Hepatocyte (in vitro differentiated cells): ENCODE data around the gene RAB43. TPM values are rescaled to one million over a fixed set of nuclear protein-coding genes. Genes with fewer than 3 reads are reported as not detected.

Source experiments
- DNase-seq: peaks from one replicate; pipeline ENCODE4 v3.0.0-alpha.2; 2016; ENCODE audit warnings: low spot score
- H2AFZ ChIP-seq: fragments of 200-600 bp; sonication (generic); 2 replicates; pipeline ENCODE4 v1.6.0; 2016; ENCODE audit warnings: antibody characterized with exemption, mild to moderate bottlenecking
- H3K27ac ChIP-seq: fragments of 200-600 bp; sonication (generic); 2 replicates; pipeline ENCODE4 v1.5.1; 2016; ENCODE audit warnings: mild to moderate bottlenecking
- H3K27me3 ChIP-seq: fragments of 200-600 bp; sonication (generic); 2 replicates; pipeline ENCODE4 v1.6.1; 2016
- H3K36me3 ChIP-seq: fragments of 200-600 bp; sonication (generic); replicated peaks from 2 replicates; pipeline ENCODE4 v1.5.1; 2016; ENCODE audit warnings: low read depth; ENCODE audit not compliant: insufficient read depth
- H3K4me1 ChIP-seq: fragments of 200-600 bp; sonication (generic); 2 replicates; pipeline ENCODE4 v1.5.1; 2016; ENCODE audit warnings: mild to moderate bottlenecking, moderate library complexity; ENCODE audit not compliant: insufficient read depth
- H3K4me2 ChIP-seq: fragments of 200-600 bp; sonication (generic); 2 replicates; pipeline ENCODE4 v1.6.0; 2016
- H3K4me3 ChIP-seq: fragments of 200-600 bp; sonication (generic); 2 replicates; pipeline ENCODE4 v1.5.1; 2016; ENCODE audit warnings: mild to moderate bottlenecking
- H3K79me2 ChIP-seq: fragments of 200-600 bp; sonication (generic); 2 replicates; pipeline ENCODE4 v1.6.0; 2017; ENCODE audit warnings: mild to moderate bottlenecking
- H3K9me2 ChIP-seq: fragments of 200-600 bp; sonication (generic); replicated peaks from 2 replicates; pipeline ENCODE4 v1.6.0; 2017; ENCODE audit warnings: mild to moderate bottlenecking; ENCODE audit not compliant: insufficient read depth
- H3K9me3 ChIP-seq: fragments of 200-600 bp; sonication (generic); 2 replicates; pipeline ENCODE4 v1.5.1; 2016; ENCODE audit warnings: low read depth, mild to moderate bottlenecking
- H4K20me1 ChIP-seq: fragments of 200-600 bp; sonication (generic); 2 replicates; pipeline ENCODE4 v1.6.0; 2016; ENCODE audit warnings: mild to moderate bottlenecking; ENCODE audit not compliant: insufficient read depth, poor library complexity, severe bottlenecking
- EZH2 ChIP-seq: fragments of 200-600 bp; sonication (generic); IDR thresholded peaks from 2 replicates; pipeline ENCODE4 v1.6.1; 2016; ENCODE audit warnings: antibody characterized with exemption, mild to moderate bottlenecking, borderline replicate concordance
- EZH2phosphoT487 ChIP-seq: fragments of 200-600 bp; sonication (generic); IDR thresholded peaks from one replicate; pipeline ENCODE4 v1.6.1; 2018; ENCODE audit warnings: antibody characterized with exemption, mild to moderate bottlenecking, low read depth, moderate library complexity; ENCODE audit not compliant: unreplicated experiment, severe bottlenecking
- WGBS: methylation state at CpG from one replicate; pipeline ENCODE4 v1.1.6; 2016; ENCODE audit warnings: low lambda C conversion rate; ENCODE audit errors: missing lambda C conversion rate; 5-methylcytosine and 5-hydroxymethylcytosine counted together
- polyA plus RNA-seq: library from polyadenylated mRNA; unstranded; fragments of >200 nt; fragmentation: Nextera tagmentation; extraction: Ambion mirVana; gene quantifications from 2 replicates; pipeline ENCODE4 v1.2.1, GENCODE V29; 2016
- total RNA-seq: library from RNA; depleted of rRNA; stranded (reverse); fragments of >200 nt; gene quantifications from 2 replicates; pipeline ENCODE4 v1.2.3, GENCODE V29; 2014
- TF ChIP-seq, protein P1 (sequence below): fragments of 200-600 bp; sonication (generic); IDR thresholded peaks from 2 replicates; pipeline ENCODE4 v1.5.1; 2016; ENCODE audit warnings: antibody characterized with exemption, mild to moderate bottlenecking; ENCODE audit not compliant: poor library complexity

RAB43 gene
- total and polyA plus RNA-seq, 2 experiments from 2014 or later: 23.5 to 27.1 TPM

DNA sequence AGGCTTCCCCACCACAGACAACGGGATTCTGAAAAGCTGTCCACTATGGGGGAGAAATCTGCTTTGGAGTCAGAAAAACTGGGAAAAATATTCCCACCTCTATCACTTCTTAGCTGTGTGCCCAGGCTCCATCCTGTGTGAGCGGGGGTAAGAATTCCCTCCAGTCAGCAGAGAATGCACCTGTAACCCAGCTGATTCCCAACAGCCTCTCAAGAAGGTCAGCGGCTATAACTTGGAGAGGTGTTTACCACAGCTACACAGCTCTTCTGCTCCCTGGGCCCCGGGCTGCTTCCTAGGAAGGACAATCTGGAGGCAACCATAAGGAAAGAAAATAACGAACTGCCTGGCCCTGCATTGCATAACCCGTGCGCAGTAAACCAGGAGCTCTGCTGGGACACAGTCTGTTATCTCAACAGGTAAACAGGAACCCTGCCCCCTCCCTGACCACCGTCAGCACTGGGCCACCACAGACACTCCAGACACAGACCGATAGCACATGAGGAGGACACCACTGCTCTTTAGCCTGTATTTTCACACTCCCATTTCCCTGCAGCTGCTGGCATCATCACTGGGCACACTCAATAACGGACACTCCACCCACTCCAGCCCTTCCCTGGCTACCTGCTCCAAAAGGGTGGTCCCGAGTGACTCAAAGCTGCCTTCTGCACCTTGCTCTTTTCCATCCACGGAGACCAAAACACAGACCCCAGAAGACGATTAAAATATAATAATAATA lies 2.1 kb downstream of the RAB43 start:
- H2AFZ ChIP-seq: no peak overlapping the region
- H3K27me3 ChIP-seq: no peaks in the 10 kb centered on the region
- peaks cover 40% of the 10 kb centered on the region for H3K4me1 ChIP-seq
- no peaks in the 10 kb centered on the region for H3K9me3 ChIP-seq
- H3K4me2 ChIP-seq: peak overlapping the region; percentile 90
- H3K36me3 ChIP-seq: no peaks in the 10 kb centered on the region
- H3K9me2 ChIP-seq: no peaks in the 10 kb centered on the region
- H3K4me3 ChIP-seq: peak overlapping the region; percentile 25
- peak; percentile 85 for DNase-seq
- H3K79me2 ChIP-seq: peaks cover 58% of the 10 kb centered on the region
- H4K20me1 ChIP-seq: peaks cover 30% of the 10 kb centered on the region
- TF ChIP-seq, protein P1, sequence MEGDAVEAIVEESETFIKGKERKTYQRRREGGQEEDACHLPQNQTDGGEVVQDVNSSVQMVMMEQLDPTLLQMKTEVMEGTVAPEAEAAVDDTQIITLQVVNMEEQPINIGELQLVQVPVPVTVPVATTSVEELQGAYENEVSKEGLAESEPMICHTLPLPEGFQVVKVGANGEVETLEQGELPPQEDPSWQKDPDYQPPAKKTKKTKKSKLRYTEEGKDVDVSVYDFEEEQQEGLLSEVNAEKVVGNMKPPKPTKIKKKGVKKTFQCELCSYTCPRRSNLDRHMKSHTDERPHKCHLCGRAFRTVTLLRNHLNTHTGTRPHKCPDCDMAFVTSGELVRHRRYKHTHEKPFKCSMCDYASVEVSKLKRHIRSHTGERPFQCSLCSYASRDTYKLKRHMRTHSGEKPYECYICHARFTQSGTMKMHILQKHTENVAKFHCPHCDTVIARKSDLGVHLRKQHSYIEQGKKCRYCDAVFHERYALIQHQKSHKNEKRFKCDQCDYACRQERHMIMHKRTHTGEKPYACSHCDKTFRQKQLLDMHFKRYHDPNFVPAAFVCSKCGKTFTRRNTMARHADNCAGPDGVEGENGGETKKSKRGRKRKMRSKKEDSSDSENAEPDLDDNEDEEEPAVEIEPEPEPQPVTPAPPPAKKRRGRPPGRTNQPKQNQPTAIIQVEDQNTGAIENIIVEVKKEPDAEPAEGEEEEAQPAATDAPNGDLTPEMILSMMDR: no peak
- TF ChIP-seq EZH2: no peak
- no peak for TF ChIP-seq EZH2phosphoT487
- 17% methylated on average over 13 of the region's 13 CpGs for WGBS
- H3K27ac ChIP-seq: peak overlapping the region; percentile 90

DNA sequence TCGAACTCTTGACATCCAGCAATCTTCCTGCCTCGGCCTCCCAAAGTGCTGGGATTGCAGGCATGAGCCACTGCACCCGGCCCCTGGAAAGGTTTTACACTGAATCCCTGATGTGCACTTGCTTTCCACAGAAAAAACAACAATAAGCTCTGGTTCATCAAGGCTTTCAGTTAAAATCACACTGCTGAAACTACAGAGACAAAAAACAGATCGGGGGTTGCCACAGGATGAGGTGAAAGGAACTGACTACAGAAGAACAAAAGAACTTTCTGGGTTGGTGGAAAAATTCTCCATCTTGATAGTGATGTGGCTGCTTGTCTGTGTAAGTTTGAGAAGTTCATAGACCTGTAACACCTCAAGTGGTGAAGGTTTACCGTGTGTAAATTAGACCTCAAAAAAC lies 2.9 kb downstream of the RAB43 start:
- no peaks in the 10 kb centered on the region for H3K9me3 ChIP-seq
- no peak overlapping the region for H3K4me3 ChIP-seq
- no peaks in the 10 kb centered on the region for H3K27me3 ChIP-seq
- no peaks in the 10 kb centered on the region for H3K36me3 ChIP-seq
- WGBS: 61% methylated on average over 5 of the region's 5 CpGs
- TF ChIP-seq EZH2 (no peak), EZH2phosphoT487 (no peak)
- TF ChIP-seq, protein P1: no peak
- H3K27ac ChIP-seq: peak overlapping the region; percentile 90
- H3K4me2 ChIP-seq: peak overlapping the region; percentile 90
- peaks cover 66% of the 10 kb centered on the region for H3K79me2 ChIP-seq
- H2AFZ ChIP-seq: no peak overlapping the region
- H4K20me1 ChIP-seq: peaks cover 36% of the 10 kb centered on the region
- no peaks in the 10 kb centered on the region for H3K9me2 ChIP-seq
- DNase-seq: no peak
- peaks cover 39% of the 10 kb centered on the region for H3K4me1 ChIP-seq

- Histone ChIP-seq H3K9me2 (no peaks in the 10 kb centered on the region), H3K4me1 (peaks cover 24% of the 10 kb centered on the region), H3K27ac (no peak overlapping the region), H3K36me3 (no peaks in the 10 kb centered on the region), H3K4me3 (no peak overlapping the region), H3K4me2 (peak overlapping the region; percentile 29), H4K20me1 (peaks cover 39% of the 10 kb centered on the region), H2AFZ (no peak overlapping the region), H3K9me3 (no peaks in the 10 kb centered on the region), H3K27me3 (no peaks in the 10 kb centered on the region), H3K79me2 (peaks cover 82% of the 10 kb centered on the region)
- DNase-seq: no peak
- TF ChIP-seq EZH2phosphoT487 (no peak), EZH2 (no peak)
- TF ChIP-seq, protein P1: no peak
These were observed 4.5 kb downstream of the RAB43 start for GRCh38 chr3:129117134-129117533.
